Raji (cell line): ENCODE measurements around the gene PTPN9.

Experiments used
- POLR2A ChIP-seq: IDR thresholded peaks from 2 replicates; pipeline ENCODE4 v1.6.1; 2011; ENCODE audit warnings: low read depth, low read length, control low read depth; ENCODE audit not compliant: insufficient read depth

The PTPN9 gene

DNA sequence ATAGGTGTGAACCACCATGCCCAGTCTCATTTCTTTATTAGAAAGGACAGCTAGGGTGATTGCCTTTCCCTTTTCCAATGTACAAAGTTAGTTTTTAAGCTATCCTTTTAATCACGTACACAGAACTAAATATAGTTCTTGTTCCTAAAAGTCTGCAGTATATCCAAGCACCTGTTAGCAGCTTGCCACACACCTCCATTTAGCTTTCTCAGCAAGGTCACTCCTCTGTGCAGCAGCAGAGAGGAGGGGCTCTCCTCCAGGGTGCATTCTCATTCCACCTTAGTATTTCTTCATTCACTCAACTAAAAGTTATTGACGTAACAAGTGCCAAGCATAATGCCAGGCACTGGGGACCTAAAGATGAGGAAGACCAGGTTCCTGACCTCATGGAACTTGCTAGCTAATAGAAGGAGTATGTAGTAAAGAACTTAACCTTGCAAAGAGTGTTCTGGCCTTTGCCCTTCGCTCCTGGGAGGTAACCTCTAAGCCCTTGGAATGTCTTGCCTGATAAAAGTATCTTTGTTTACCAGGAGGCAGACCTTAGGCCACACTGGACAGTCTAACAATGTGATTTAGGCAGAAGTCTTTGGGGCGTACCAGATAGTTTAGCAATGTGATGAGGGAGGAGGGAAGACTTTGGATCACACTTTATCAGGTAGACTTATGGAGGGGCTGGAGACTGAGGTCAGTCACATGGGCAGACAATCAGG lies 12.7 kb upstream of the PTPN9 start:
- TF ChIP-seq POLR2A, result no peak

GRCh38 chr15:75590239-75590638 lies 11.1 kb upstream of the PTPN9 start:
- TF ChIP-seq POLR2A, result no peak

DNA sequence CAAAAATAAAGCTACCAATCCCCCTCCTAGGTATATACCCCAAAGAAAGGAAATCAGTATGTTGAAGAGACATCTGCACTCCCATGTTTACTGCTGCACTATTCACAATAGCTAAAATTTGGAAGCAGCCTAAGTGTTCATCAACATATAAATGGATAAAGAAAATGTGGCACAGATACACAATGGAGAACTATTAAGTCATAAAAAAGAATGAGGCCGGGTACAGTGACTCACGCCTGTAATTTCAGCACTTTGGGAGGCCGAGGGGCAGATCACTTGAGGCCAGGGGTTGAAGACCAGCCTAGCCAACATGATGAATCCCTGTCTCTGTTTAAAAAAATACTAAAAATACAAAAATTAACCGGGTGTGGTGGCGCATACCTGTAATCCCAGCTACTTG lies 10.0 kb upstream of the PTPN9 start:
- no peak for TF ChIP-seq POLR2A

DNA sequence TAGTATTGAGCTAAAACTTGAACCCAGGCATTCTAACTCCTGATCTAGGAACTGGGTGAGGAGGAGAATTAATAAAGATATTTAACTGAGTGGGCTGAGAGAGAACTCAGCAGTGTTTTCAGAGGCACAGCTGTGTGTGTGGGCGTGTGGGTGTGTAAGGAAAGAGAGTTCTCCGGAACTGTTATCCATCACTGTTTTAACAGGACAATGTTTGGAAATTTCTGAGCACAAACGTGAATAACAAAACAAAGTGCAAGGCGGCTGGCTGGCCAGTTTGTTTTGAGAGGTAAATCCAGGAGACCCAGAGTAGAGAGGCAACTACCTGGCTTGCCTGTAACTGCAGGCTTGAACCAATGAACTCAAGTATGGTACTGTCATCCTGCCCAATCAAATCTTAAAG lies 5.0 kb upstream of the PTPN9 start:
- TF ChIP-seq POLR2A, result no peak

GRCh38 chr15:75583701-75584100 lies 4.6 kb upstream of the PTPN9 start:
- no peak for TF ChIP-seq POLR2A

GRCh38 chr15:75578173-75578947 lies 755 bp downstream of the PTPN9 start:
- TF ChIP-seq POLR2A, result no peak; the same call in 1 of the 2 replicates

- TF ChIP-seq POLR2A, result no peak
Observed at GRCh38 chr15:75577401-75578172, 1.5 kb downstream of the PTPN9 start.

DNA sequence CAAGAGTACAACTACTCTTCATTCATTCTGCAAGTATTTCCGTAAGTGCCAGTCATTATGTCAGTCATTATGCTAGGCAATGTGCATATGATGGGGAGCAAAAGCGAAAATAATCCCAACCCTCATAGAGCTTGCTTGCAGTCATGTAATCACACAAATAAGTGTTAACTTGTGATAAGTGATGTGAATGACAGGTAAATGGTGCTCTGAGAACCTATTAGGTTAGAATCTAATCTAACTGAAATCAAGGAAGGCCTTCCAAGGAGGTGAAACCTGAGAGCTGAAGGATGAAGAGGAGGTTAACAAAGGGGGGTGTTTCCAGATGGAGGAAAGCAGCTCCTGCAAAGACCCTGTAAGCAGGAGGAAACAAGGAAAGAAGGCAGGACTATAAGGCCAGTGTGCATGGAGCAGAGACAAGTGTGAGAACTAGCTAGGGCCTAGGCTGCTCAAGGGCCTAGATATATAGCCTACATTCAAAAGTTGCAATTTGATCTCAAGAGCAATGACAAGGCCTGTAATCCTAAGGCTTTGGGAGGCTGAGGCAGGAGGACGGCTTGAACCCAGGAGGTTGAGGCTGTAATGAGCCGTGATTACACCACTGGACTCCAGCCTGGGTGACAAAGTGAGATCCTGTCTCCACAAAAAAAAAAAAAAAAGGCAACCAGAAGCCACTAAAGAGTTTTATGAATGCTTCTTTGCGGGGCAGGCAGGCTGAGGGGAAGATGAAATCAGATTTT lies 5.3 kb downstream of the PTPN9 start:
- TF ChIP-seq POLR2A, result no peak

GRCh38 chr15:75570126-75570845 lies 8.8 kb downstream of the PTPN9 start:
- no peak for TF ChIP-seq POLR2A

DNA sequence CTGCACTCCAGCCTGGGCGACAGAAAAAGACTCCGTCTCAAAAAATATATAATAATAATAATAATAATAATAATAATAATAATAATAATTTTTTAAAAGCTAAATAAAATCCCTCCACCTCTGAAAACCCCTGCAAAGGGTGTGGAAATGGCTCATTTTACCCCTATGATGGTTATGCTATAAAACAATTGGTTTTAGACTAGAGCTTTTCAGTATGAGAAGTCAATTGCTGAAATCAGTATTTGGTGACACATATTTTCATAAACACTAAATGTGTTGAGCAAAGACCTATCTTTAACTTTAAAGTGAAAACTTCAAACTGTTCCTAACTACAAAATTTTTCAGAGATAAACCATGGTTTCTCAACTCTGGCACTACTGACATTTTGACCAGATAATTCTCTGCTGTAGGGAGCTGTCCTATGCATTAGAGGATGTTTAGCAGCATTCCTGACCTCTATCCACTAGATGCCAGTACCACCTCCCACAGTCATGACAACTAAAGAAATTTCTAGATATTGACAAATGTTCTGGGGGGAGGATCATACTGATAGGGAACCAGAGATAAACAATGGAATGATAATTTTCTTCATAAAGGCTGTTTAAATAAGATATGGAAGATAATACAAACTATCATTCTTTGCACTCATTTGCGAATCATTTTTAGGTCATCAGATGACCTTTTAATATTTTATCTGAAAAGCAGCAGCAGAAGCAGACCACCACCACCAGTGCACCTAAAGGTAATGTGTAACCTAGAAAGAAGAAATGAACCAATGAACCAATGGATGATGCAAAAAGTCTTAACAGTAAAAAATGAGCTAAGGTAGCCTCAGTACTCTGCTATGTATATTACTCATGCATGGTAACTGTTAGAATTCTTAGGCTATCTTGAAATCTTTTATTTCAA lies 13.8 kb downstream of the PTPN9 start:
- no peak for TF ChIP-seq POLR2A

- no peak for TF ChIP-seq POLR2A
Observed at GRCh38 chr15:75561888-75562287, 17.2 kb downstream of the PTPN9 start.

- no peak for TF ChIP-seq POLR2A
Observed at GRCh38 chr15:75554717-75555116, 24.4 kb downstream of the PTPN9 start.

- no peak for TF ChIP-seq POLR2A
Observed at GRCh38 chr15:75553659-75554058, 25.5 kb downstream of the PTPN9 start.
